HG03575 (cell line): ENCODE results near the gene URAD.

Experiments used
- ATAC-seq: cut with Tn5 transposase; IDR thresholded peaks from one replicate; pipeline ENCODE4 v1.9.1; 2021; ENCODE audit not compliant: unreplicated experiment, insufficient number of reproducible peaks, low FRiP score; ENCODE audit errors: extremely low read depth

URAD gene

DNA sequence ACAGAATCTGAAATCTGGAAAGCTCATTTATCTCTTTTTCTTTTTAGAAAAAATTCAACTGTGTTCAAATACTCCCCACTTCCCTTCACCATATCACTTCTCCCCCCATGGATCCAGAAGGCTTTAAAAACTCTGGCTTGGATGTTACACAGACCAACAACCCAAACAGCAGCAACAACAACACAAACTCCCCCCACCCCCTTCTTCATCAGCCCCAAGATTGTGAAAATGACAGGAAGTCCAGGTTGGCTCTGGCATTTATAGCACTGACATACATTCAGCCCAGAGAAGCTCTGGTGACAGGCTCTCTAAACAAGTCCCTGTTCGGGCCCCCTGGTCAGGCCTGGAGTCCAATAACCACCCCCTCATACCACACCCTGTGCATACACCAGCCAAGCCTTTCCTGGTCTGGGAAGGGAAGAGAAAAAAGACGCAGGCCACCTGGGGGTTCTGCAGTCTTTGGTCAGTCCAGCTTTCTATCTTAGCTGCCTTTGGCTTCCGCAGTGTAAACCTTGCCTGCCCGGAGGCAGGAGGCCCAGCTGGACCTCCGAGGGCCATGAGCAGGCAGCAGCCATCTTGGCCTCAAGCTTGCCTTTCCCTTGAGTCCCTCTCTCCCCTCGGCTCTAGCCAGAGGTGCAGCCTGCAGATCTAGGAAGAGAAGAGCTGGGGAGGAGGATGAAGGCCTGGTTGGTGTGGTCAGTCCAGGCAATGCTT lies 26.2 kb downstream of the URAD start:
- ATAC-seq = no peak

DNA sequence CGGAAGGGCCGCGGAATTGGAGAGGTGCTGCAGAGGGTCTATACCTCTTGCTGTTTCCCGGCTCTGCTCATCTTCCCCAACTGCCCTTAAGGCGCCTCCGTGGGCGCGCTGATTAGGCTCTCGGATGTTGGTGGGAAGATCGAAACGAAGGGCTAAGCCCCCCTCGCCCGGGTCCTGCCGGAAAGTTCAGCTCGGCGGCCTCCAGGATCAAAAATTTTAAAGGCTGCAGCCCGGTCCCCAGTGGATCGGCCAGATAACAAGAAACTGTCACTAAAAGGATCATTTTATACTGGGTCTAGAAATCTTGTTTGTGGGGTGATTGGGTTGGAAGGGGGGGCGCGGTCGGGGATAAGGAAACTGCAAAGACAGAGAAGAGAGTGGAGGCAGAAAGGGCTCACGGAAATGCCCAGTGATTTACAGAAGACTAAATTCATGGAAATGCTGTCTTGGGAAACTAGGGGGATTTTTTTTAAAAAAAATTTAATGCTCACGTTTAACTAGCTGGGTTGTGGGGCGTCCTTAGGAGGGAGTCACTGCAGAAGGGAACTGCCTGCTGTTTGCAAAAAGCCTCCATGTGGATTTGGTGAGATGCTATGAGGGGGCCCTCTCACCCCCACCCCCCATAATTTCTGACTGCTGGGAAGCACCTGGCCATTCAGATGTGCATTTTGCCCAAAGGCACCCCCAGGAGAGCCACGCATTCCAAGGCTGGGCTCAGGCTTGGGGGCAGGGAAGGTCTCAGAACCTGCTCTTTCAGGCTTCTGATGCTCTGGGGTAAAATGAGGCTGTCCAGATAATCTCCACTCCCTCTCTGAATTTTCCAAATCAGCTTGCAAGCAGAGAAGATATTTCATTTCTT lies 27.0 kb downstream of the URAD start:
- no peak for ATAC-seq

- no peak for ATAC-seq
These were observed 27.9 kb downstream of the URAD start for GRCh38 chr13:27960362-27961226.

DNA sequence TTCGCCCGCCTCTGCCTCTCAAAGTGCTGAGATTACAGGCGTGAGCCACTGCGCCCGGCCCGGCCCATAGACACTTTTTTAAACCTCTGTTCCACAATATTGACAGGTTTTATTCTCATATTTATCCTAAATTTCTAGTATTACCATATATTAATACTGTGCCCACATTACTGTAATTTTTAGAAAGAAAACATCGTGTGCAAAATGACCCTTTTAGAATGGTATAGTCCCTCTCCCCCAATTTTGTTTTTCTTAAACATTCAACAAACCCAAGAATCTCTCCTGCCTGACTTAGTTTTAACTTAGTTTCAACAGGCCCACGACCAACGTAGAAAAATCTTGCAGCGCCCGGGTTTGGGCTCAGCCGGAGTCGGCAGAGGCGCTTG lies 28.5 kb downstream of the URAD start:
- no peak for ATAC-seq

GRCh38 chr13:27956576-27957300 lies 31.8 kb downstream of the URAD start:
- no peak for ATAC-seq

DNA sequence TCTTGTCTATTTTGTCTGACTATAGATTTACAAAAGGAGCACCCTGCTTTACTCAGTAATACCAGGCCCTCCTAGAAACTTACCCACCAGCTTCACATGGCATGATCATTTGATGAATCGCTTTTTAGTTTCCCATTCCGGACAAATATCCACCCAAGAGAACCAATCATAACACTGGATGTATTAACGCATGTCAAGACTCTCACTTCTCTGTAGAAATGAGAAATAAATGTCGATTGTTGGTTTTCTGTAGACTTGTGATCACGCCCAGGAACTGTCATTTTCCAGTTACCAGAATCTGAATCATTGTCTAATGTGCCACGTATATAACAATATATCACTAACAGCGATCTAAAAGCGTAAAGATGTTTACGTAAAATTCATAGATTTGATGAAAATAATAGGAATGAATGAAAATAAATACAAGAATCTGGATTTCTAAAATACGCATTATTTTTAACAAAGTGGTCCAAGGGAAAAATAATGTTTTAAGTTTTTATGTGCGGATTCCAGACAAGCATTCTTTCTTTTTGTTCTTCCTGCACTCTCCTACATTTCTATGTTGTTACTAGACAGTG lies 33.4 kb downstream of the URAD start:
- no peak for ATAC-seq

- no peak for ATAC-seq
These were observed 34.1 kb downstream of the URAD start for GRCh38 chr13:27954406-27954851.

DNA sequence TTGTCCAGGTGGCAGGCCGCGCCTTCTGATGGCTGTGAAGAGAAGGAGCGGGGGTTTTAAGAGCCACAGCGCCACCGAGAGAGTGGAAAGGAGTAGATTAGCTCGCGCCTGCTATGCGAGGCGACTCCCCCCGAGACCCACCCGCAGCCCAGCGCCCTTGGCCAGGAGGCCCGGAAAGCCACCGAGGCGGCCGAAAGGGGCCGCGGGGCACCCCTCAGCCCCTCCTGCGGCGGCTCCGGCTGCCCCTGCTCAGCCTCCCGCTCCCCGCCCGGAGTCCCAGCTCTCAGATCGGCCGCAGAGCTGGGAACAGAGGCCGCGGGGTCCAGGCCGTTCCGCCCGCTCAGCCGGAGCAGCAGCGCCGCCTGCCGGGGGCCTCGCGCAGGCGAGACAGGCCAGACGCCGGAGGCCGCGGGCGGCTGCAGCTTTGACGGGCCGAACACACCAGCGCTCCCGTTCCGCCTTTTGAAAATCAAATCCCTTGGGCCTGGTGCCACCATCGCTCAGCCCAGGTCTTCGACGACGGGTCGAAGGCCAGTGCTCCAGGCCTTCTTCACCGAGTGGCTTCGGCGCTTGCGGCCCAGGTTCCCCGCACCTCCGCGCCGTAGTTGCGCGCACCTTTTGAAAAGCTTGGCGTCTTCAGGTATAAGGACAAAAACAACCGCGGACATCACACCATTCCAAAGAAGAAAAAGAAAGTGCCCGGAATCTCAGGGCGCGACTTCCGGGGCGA lies 34.7 kb downstream of the URAD start:
- ATAC-seq = no peak

DNA sequence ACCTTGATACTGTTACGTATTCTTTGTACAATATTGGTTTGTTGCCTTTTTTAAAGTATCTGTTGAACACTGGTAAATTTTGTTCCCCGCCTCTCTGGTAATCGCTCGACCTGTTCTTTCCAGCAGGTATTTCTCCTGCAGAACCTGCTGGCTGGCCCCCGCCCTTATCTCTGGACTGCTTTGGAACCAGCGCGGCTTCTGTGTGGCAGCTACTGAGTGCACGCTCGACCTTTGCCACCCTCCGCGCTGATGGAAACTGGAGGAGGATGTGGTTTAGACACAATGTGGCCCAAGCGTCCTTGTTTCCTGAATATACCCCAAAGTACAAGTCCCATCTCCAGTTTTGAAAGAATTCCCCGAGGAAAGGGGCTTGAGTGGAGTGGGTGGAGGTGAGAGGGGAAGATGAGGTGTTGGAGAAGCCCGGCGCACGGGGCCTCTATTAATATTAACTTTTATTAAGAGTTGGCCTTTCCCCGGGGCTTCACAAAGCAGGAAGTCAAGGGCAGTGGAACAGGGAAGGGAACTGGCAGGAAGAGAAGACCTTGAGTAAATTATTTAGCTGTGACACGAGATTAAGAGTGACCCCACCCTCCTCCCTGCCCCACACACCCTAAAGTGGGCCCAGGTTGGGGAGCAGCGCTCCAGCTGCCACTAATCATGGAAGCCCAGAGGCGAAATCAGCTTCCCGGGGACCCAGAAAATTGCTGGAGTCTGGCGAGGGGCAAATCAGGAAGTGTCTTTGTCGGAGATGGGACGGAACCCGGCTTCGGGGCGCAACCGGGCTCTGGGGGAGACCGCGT lies 35.4 kb downstream of the URAD start:
- no peak for ATAC-seq

DNA sequence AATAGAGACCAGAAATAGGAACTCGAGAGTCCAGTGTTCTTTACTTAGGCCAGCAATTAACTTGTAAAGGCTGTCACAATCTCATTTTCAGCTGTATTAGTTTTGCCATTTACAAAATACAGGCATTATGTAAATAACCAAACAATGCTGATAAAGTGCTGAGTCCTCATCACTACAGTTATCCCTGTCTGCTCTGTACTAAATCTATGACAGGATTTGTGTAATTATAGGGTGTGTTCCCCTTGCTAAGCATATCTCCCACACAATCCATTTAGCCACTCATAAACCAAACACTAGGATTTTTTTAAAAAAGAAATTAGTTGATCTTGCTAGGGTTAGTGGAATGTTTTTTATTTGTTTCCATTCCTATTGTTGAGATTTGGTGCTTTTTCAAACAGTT lies 45.5 kb downstream of the URAD start:
- no peak for ATAC-seq

- no peak for ATAC-seq
These were observed 54.7 kb downstream of the URAD start for GRCh38 chr13:27933580-27934328.

- no peak for ATAC-seq
These were observed 55.4 kb downstream of the URAD start for GRCh38 chr13:27933118-27933517.

DNA sequence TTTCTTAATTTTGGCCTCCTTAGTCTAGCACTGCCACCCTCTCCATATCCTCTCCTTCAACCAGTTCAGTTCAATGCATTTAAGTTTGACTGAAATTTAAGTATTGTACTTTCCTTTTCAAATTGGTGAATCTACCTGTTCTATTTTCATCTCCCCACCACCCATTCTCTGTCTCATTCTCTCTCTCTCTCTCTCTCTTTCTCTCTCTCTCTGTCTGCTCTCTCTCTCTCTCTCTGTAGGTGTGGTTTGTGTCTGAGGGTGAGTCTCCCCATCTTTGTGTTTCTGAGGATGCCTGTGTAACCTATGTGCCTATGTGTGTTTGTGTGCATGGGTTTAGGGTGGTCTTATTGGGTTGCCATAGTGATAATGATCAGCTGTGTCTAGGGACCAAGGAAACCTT lies 58.6 kb downstream of the URAD start:
- no peak for ATAC-seq

DNA sequence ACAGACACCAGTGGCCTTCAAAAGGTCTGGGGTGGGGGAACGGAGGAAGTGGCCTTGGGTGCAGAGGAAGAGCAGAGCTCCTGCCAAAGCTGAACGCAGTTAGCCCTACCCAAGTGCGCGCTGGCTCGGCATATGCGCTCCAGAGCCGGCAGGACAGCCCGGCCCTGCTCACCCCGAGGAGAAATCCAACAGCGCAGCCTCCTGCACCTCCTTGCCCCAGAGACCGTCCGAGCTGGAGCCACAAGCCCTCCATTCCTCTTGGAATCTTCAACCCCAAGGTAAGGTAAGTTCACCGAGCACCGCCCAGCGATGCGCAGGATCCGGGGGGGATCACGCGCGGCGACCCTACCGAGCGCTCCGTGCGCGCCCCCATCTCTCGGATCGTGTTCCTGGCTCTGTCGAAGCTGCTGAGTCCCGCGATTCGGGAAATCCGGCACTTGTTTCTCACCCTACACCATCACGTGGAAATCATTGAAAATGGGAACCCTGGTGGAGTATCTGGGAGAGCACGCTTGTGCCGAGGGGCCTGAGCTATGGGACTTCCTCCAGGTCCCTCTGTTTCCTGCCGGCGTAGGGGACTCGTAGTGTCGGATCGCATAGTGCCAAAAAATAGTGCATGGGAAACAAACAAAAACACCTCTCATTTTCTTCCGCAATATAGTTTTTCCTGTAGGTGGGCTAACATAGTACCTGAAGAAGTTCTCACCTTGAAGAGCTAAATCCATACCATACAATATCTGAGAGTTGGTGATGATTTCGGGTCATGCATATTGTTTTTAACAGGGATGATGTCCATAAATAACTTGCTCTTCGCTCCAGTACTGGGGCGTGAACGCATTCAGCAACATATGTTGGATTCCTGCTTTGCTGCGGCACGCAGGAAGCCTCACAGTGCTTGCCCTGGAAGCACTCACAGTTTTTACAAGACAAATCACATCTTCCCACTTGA lies 59.4 kb downstream of the URAD start:
- no peak for ATAC-seq

DNA sequence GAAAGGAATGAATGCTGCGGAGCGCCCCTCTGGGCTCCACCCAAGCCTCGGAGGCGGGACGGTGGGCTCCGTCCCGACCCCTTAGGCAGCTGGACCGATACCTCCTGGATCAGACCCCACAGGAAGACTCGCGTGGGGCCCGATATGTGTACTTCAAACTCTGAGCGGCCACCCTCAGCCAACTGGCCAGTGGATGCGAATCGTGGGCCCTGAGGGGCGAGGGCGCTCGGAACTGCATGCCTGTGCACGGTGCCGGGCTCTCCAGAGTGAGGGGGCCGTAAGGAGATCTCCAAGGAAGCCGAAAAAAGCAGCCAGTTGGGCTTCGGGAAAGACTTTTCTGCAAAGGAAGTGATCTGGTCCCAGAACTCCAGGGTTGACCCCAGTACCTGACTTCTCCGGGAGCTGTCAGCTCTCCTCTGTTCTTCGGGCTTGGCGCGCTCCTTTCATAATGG lies 60.1 kb downstream of the URAD start:
- no peak for ATAC-seq
